Stimulated activated CD8-positive, alpha-beta memory T cell treated with anti-CD3 and anti-CD28 coated beads, Interleukin-7, amount 100 ng/mL, for 4 hours (primary cell): ENCODE data around the gene C11orf21.

Experiments
- DNase-seq, 2 donors: peaks; one replicate each; pipeline ENCODE4 v3.0.0-alpha.2; 2020; ENCODE audit warnings: low read depth in 2 of 2

C11orf21 gene

GRCh38 chr11:2320568-2321310 is 19.0 kb upstream of the C11orf21 start:
- DNase-seq = no peak

- DNase-seq = no peak
Measured at GRCh38 chr11:2319791-2320472, 18.2 kb upstream of the C11orf21 start.

- no peak for DNase-seq
Measured at GRCh38 chr11:2318707-2319106, 17.0 kb upstream of the C11orf21 start.

GRCh38 chr11:2318123-2318522 is 16.4 kb upstream of the C11orf21 start:
- no peak for DNase-seq

- DNase-seq = no peak
Measured at GRCh38 chr11:2317354-2318050, 15.8 kb upstream of the C11orf21 start.

GRCh38 chr11:2316963-2317244 is 15.2 kb upstream of the C11orf21 start:
- DNase-seq = no peak

- DNase-seq = no peak
Measured at GRCh38 chr11:2316169-2316962, 14.6 kb upstream of the C11orf21 start.

GRCh38 chr11:2315395-2316168 is 13.9 kb upstream of the C11orf21 start:
- no peak for DNase-seq

- no peak for DNase-seq
Measured at GRCh38 chr11:2314525-2315394, 13.0 kb upstream of the C11orf21 start.

- DNase-seq = no peak
Measured at GRCh38 chr11:2314136-2314524, 12.4 kb upstream of the C11orf21 start.

- DNase-seq = no peak
Measured at GRCh38 chr11:2313051-2313951, 11.6 kb upstream of the C11orf21 start.

GRCh38 chr11:2312232-2313042 is 10.7 kb upstream of the C11orf21 start:
- no peak for DNase-seq

GRCh38 chr11:2311353-2312133 is 9.8 kb upstream of the C11orf21 start:
- no peak for DNase-seq

- no peak for DNase-seq
Measured at GRCh38 chr11:2310786-2311352, 9.2 kb upstream of the C11orf21 start.

GRCh38 chr11:2310073-2310785 is 8.5 kb upstream of the C11orf21 start:
- no peak for DNase-seq

GRCh38 chr11:2309251-2310072 is 7.7 kb upstream of the C11orf21 start:
- DNase-seq = no peak
